Retinal pigment epithelial cell (primary cell): ENCODE results near the gene PCDHGA5.
A peak's percentile ranks its signal among the peaks of the same experiment; 100 is the strongest.
"Not testable (repeated sequence)": the region's sequence is repeated elsewhere in the genome, so short reads cannot be mapped to it uniquely, and the experiment has no call there.

Source experiments
- DNase-seq: peaks from one replicate; pipeline ENCODE4 v3.0.0-alpha.2; 2010; ENCODE audit warnings: low read depth
- H3K4me3 ChIP-seq: 2 replicates; pipeline ENCODE4 v1.5.1; 2011; ENCODE audit warnings: mild to moderate bottlenecking, low read length, control low read depth, moderate library complexity
- CTCF ChIP-seq: conservative IDR thresholded peaks from 2 replicates; pipeline ENCODE4 v1.5.1; 2011; ENCODE audit warnings: low read depth, low read length, control low read depth, inconsistent platforms

PCDHGA5 gene

GRCh38 chr5:141369994-141370848, 6.3 kb downstream of the PCDHGA5 start, which contains the start of gene PCDHGB3:
Gene PCDHGB3 (plus strand): TSS chr5:141370242. CDS start chr5:141370395, 153 bp downstream.
- TF ChIP-seq CTCF, result peak; percentile 43
- DNase-seq, result no peak
- H3K4me3 ChIP-seq, result peak within 1 kb of the TSS; percentile 30

GRCh38 chr5:141371572-141372475, 7.9 kb downstream of the PCDHGA5 start:
- H3K4me3 ChIP-seq, result no peak overlapping the region
- DNase-seq, result no peak
- TF ChIP-seq CTCF, result no peak

- peak within 1 kb of the TSS; percentile 46 for H3K4me3 ChIP-seq
- TF ChIP-seq CTCF, result peak; percentile 62
- no peak for DNase-seq
Measured at GRCh38 chr5:141373673-141374317, 9.8 kb downstream of the PCDHGA5 start, which contains the start of gene PCDHGA6. Gene PCDHGA6 (plus strand): TSS chr5:141373891. CDS start chr5:141374084, 193 bp downstream.

GRCh38 chr5:141374627-141375026, 10.7 kb downstream of the PCDHGA5 start:
- DNase-seq, result no peak
- no peak for TF ChIP-seq CTCF
- H3K4me3 ChIP-seq, result no peak overlapping the region

- DNase-seq, H3K4me3 ChIP-seq: not testable (repeated sequence)
Measured at GRCh38 chr5:141375444-141376155, 11.6 kb downstream of the PCDHGA5 start.

GRCh38 chr5:141382469-141383294, 18.7 kb downstream of the PCDHGA5 start, which contains the start of gene PCDHGA7:
Gene PCDHGA7 (plus strand): TSS chr5:141382742. CDS start chr5:141382900, 158 bp downstream.
- H3K4me3 ChIP-seq, result peak within 1 kb of the TSS; percentile 42
- DNase-seq, result no peak
- peak; percentile 37 for TF ChIP-seq CTCF
